ENCODE data around the gene STMN3.

DNA sequence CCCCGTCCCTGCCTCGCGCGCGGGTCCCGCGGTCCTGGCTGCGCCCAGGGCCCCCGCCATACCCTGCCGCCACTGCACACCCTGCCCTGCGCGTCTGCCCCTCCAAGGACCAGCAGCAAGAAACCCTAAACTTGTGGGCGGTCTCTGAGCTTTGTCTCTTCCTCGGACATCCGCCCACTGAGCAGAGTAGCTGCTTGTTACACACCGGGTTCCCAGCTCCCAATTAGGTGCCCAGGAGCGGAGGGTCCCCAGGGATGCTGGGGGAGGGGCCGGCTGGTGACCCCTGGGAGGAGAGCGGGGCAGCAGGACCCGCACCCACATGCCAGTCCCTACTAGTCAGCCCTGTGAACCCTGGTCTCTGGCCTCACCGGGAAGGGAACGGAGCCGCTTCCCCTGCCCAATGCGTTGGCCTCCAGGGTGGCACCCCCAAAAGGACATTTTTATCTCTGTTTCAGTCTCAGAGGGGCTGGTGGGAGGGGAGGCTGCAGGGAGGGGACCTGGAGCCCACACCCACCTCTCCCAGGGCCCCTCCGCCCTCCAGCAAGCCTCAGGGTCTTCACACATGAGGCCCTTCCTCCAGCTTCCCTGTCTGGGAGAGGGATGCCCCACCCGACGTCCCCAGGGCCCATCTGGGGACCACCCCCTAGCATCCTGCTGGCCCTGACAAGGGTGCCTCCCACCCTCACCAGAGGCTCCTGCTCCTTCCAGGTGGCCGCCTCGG, 10.5 kb downstream of the STMN3 start:
- TF ChIP-seq, protein P1, sequence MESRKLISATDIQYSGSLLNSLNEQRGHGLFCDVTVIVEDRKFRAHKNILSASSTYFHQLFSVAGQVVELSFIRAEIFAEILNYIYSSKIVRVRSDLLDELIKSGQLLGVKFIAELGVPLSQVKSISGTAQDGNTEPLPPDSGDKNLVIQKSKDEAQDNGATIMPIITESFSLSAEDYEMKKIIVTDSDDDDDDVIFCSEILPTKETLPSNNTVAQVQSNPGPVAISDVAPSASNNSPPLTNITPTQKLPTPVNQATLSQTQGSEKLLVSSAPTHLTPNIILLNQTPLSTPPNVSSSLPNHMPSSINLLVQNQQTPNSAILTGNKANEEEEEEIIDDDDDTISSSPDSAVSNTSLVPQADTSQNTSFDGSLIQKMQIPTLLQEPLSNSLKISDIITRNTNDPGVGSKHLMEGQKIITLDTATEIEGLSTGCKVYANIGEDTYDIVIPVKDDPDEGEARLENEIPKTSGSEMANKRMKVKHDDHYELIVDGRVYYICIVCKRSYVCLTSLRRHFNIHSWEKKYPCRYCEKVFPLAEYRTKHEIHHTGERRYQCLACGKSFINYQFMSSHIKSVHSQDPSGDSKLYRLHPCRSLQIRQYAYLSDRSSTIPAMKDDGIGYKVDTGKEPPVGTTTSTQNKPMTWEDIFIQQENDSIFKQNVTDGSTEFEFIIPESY (IDR thresholded peaks at IDR 0.05; ENCODE audit: extremely low read depth, insufficient replicate concordance, low read length) = no peak
- TF ChIP-seq, protein P2, sequence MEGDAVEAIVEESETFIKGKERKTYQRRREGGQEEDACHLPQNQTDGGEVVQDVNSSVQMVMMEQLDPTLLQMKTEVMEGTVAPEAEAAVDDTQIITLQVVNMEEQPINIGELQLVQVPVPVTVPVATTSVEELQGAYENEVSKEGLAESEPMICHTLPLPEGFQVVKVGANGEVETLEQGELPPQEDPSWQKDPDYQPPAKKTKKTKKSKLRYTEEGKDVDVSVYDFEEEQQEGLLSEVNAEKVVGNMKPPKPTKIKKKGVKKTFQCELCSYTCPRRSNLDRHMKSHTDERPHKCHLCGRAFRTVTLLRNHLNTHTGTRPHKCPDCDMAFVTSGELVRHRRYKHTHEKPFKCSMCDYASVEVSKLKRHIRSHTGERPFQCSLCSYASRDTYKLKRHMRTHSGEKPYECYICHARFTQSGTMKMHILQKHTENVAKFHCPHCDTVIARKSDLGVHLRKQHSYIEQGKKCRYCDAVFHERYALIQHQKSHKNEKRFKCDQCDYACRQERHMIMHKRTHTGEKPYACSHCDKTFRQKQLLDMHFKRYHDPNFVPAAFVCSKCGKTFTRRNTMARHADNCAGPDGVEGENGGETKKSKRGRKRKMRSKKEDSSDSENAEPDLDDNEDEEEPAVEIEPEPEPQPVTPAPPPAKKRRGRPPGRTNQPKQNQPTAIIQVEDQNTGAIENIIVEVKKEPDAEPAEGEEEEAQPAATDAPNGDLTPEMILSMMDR (IDR thresholded peaks at IDR 0.05 in 2 of 3, conservative IDR thresholded peaks at IDR 0.05 in 1 of 3; ENCODE audit: borderline replicate concordance in 1 of 3, insufficient read depth in 1 of 3, low read depth in 2 of 3, low read length in 2 of 3) = no peak
- TF ChIP-seq POLR2A (IDR thresholded peaks at IDR 0.05; ENCODE audit: borderline replicate concordance, extremely low read depth, insufficient read depth, insufficient read length) (no peak), ELF1 (IDR thresholded peaks at IDR 0.05; ENCODE audit: borderline replicate concordance, low read depth) (no peak), EZH2phosphoT487 (IDR thresholded peaks at IDR 0.05; ENCODE audit: borderline replicate concordance) (no peak), POLR2AphosphoS5 (IDR thresholded peaks at IDR 0.05; ENCODE audit: low read depth, low read length) (no peak), SP1 (IDR thresholded peaks at IDR 0.05; ENCODE audit: low read depth) (no peak), RAD21 (IDR thresholded peaks at IDR 0.05; ENCODE audit: low read depth) (no peak), CEBPB (IDR thresholded peaks at IDR 0.05; ENCODE audit: low read depth) (no peak), EZH2 (IDR thresholded peaks at IDR 0.05) (no peak), SIN3A (IDR thresholded peaks at IDR 0.05; ENCODE audit: low read depth) (no peak)
